Activated CD4-positive, alpha-beta T cell treated with anti-CD3 and anti-CD28 coated beads, Interleukin-2, amount 50 U/mL, for 48 hours (primary cell): ENCODE results near the gene SOX5.

Experiments used
- DNase-seq, 2 experiments: peaks; one replicate each; pipeline ENCODE4 v3.0.0-alpha.2; 2020

The SOX5 gene

GRCh38 chr12:23670684-23671083 is 278.8 kb downstream of the SOX5 start:
- DNase-seq, result no peak

- no peak for DNase-seq
These were observed 279.8 kb downstream of the SOX5 start for GRCh38 chr12:23669691-23670090.

- DNase-seq, result no peak
These were observed 282.6 kb downstream of the SOX5 start for GRCh38 chr12:23666866-23667265.

- DNase-seq, result no peak
These were observed 286.5 kb downstream of the SOX5 start for GRCh38 chr12:23662966-23663365.

- DNase-seq, result no peak
These were observed 290.3 kb downstream of the SOX5 start for GRCh38 chr12:23659131-23659530.

GRCh38 chr12:23657598-23657997 is 291.9 kb downstream of the SOX5 start:
- no peak for DNase-seq

- DNase-seq, result no peak
These were observed 293.6 kb downstream of the SOX5 start for GRCh38 chr12:23655884-23656283.

GRCh38 chr12:23655112-23655511 is 294.4 kb downstream of the SOX5 start:
- no peak for DNase-seq

- no peak for DNase-seq
These were observed 300.9 kb downstream of the SOX5 start for GRCh38 chr12:23648546-23648945.

GRCh38 chr12:23640754-23641153 is 308.7 kb downstream of the SOX5 start:
- DNase-seq, result no peak

- DNase-seq, result no peak
These were observed 315.1 kb downstream of the SOX5 start for GRCh38 chr12:23634344-23634743.

GRCh38 chr12:23631786-23632377 is 317.6 kb downstream of the SOX5 start:
- DNase-seq, result no peak

GRCh38 chr12:23630524-23630923 is 318.9 kb downstream of the SOX5 start:
- DNase-seq, result no peak

GRCh38 chr12:23628806-23629205 is 320.7 kb downstream of the SOX5 start:
- DNase-seq, result no peak

GRCh38 chr12:23626791-23627190 is 322.7 kb downstream of the SOX5 start:
- DNase-seq, result no peak

- DNase-seq, result no peak
These were observed 327.6 kb downstream of the SOX5 start for GRCh38 chr12:23621900-23622299.

GRCh38 chr12:23618718-23619117 is 330.8 kb downstream of the SOX5 start:
- no peak for DNase-seq

- no peak for DNase-seq
These were observed 331.7 kb downstream of the SOX5 start for GRCh38 chr12:23617749-23618148.

- DNase-seq, result no peak
These were observed 335.2 kb downstream of the SOX5 start for GRCh38 chr12:23614280-23614679.

GRCh38 chr12:23611320-23611719 is 338.1 kb downstream of the SOX5 start:
- DNase-seq, result no peak

GRCh38 chr12:23600919-23601318 is 348.6 kb downstream of the SOX5 start:
- no peak for DNase-seq

GRCh38 chr12:23596568-23596967 is 352.9 kb downstream of the SOX5 start:
- DNase-seq, result no peak

GRCh38 chr12:23587833-23588559 is 361.5 kb downstream of the SOX5 start:
- no peak for DNase-seq

GRCh38 chr12:23585782-23586163 is 363.7 kb downstream of the SOX5 start:
- no peak for DNase-seq
